ENCODE measurements around the gene PAPOLA.

DNA sequence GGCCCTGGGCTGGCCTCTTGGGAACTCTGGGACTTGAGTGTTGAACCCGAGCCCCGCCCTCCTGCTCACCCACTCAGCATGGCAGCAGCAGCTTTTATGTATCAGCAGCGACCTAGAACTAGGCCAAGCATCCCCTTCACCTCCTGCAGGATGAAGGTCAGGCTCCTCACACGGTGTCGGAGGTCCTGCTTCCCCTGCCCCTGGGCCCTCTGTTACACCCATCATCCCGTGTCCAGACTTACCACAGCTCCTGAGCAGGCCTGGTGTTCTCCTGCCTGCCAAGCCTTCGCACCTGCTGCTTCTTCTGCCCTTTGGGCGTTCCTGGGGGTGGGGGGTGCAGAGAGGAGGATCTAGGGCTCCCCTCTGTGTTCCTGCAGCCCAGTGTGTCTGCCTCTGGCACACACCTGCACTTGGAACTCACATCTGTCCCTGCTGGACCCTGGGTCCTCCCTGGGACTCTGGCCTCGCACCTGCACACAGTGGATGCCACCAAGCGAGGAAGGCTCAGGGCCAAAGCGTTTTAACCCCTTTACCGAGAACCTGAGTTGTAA is 80.3 kb downstream of the PAPOLA start:
- TF ChIP-seq, protein P1, sequence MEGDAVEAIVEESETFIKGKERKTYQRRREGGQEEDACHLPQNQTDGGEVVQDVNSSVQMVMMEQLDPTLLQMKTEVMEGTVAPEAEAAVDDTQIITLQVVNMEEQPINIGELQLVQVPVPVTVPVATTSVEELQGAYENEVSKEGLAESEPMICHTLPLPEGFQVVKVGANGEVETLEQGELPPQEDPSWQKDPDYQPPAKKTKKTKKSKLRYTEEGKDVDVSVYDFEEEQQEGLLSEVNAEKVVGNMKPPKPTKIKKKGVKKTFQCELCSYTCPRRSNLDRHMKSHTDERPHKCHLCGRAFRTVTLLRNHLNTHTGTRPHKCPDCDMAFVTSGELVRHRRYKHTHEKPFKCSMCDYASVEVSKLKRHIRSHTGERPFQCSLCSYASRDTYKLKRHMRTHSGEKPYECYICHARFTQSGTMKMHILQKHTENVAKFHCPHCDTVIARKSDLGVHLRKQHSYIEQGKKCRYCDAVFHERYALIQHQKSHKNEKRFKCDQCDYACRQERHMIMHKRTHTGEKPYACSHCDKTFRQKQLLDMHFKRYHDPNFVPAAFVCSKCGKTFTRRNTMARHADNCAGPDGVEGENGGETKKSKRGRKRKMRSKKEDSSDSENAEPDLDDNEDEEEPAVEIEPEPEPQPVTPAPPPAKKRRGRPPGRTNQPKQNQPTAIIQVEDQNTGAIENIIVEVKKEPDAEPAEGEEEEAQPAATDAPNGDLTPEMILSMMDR (IDR thresholded peaks at IDR 0.05) = no peak
- TF ChIP-seq POLR2A (IDR thresholded peaks at IDR 0.05) (no peak), EP300 (IDR thresholded peaks at IDR 0.05) (no peak)

All from suprapubic skin (tissue), 3 donors.